Osteoblast (primary cell): Measurements from ENCODE around the gene RNU1-2. TPM values are rescaled to one million over a fixed set of nuclear protein-coding genes. Genes with fewer than 3 reads are reported as not detected.
"Not testable (repeated sequence)": the region's sequence is repeated elsewhere in the genome, so short reads cannot be mapped to it uniquely, and the experiment has no call there.

ENCODE experiments used
- DNase-seq: peaks from one replicate; pipeline ENCODE4 v3.0.0; 2011; ENCODE audit warnings: low spot score, mixed read lengths; ENCODE audit not compliant: insufficient read length; ENCODE audit errors: missing footprints
- H2AFZ ChIP-seq: 2 replicates; pipeline ENCODE4 v1.6.0; 2011; ENCODE audit warnings: mild to moderate bottlenecking, low read length
- H3K27ac ChIP-seq: 2 replicates; pipeline ENCODE4 v1.5.1; 2011; ENCODE audit warnings: mild to moderate bottlenecking, low read depth, low read length, moderate library complexity
- H3K27me3 ChIP-seq: 2 replicates; pipeline ENCODE4 v1.6.0; 2012; ENCODE audit warnings: mild to moderate bottlenecking, control low read depth, inconsistent platforms, low read length, moderate library complexity; ENCODE audit not compliant: insufficient read depth
- H3K36me3 ChIP-seq: 2 replicates; pipeline ENCODE4 v1.5.1; 2011; ENCODE audit warnings: mild to moderate bottlenecking, low read length, control low read depth, moderate library complexity; ENCODE audit not compliant: insufficient read depth
- H3K4me1 ChIP-seq: 2 replicates; pipeline ENCODE4 v1.5.1; 2011; ENCODE audit warnings: mild to moderate bottlenecking, low read length, control low read depth, moderate library complexity; ENCODE audit not compliant: insufficient read depth
- H3K4me2 ChIP-seq: 2 replicates; pipeline ENCODE4 v1.6.0; 2011; ENCODE audit warnings: mild to moderate bottlenecking, low read length; ENCODE audit not compliant: insufficient read depth
- H3K4me3 ChIP-seq: fragments of 200-600 bp; sonication (generic); 3 replicates; pipeline ENCODE4 v1.5.1; 2012; ENCODE audit warnings: mild to moderate bottlenecking, low read length, inconsistent platforms; ENCODE audit not compliant: insufficient read depth
- H3K79me2 ChIP-seq: 2 replicates; pipeline ENCODE4 v1.6.0; 2012; ENCODE audit warnings: mild to moderate bottlenecking, low read length, control low read depth, inconsistent platforms; ENCODE audit not compliant: insufficient read depth
- H3K9me3 ChIP-seq: 2 replicates; pipeline ENCODE4 v1.5.1; 2011; ENCODE audit warnings: low read depth, low read length, control low read depth
- H4K20me1 ChIP-seq: 2 replicates; pipeline ENCODE4 v1.6.0; 2012; ENCODE audit warnings: mild to moderate bottlenecking, low read length, control low read depth; ENCODE audit not compliant: insufficient read depth
- total RNA-seq: library from RNA; depleted of rRNA; stranded (reverse); fragments of >200 nt; gene quantifications from 2 replicates; pipeline ENCODE4 v1.2.3, GENCODE V29; 2012
- TF ChIP-seq, protein P1 (sequence below): IDR thresholded peaks from 2 replicates; pipeline ENCODE4 v1.5.1; 2011; ENCODE audit warnings: mild to moderate bottlenecking, low read depth, low read length, moderate library complexity; ENCODE audit errors: extremely low read depth

RNU1-2 gene
- total RNA-seq, 1 donor = not detected

DNA sequence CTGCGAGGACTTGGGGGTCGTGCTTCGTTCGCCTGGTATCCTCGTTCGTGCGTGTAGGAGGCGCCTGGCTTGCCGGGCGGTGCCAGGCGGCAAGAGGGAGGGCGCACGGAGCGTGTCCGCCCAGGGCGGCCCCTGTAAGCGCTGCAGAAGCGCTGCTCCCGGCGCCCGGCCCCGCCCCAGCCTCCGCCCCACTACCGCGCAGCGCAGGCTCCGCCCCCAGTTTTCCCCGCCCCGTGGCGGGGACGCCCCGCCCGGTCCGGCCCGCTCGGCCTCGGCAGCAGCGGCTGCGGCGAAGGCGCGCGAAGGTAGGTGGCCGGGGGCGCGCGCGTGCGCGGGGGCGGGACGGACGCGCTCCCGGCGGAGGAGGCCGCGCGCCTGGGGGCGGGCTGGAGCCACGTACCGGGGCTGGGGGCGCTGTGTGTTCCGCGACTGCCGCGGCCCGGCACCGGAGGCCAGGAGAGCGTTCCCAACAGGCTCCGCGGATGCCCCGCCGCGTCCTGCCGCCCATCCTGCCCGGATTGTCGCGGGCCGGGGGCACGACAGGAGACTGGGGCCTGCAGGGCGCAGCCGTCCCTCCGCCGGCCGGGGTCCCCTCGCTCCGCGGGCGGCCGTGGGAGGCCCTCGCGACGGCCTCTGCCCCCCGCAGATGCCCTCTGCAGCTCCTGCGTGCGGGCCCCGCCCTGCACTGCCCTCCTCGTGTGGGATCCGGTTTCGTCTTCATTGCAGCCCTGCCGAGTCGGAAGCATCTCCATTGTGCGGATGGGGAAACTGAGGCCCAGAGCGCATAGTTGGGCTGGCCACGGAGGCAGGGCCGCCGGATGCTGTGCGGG is 18.3 kb downstream of the RNU1-2 start:
- peak overlapping the region; percentile 92 for H3K4me2 ChIP-seq
- H3K9me3 ChIP-seq = no peaks in the 10 kb centered on the region
- H4K20me1 ChIP-seq = no peaks in the 10 kb centered on the region
- TF ChIP-seq, protein P1, sequence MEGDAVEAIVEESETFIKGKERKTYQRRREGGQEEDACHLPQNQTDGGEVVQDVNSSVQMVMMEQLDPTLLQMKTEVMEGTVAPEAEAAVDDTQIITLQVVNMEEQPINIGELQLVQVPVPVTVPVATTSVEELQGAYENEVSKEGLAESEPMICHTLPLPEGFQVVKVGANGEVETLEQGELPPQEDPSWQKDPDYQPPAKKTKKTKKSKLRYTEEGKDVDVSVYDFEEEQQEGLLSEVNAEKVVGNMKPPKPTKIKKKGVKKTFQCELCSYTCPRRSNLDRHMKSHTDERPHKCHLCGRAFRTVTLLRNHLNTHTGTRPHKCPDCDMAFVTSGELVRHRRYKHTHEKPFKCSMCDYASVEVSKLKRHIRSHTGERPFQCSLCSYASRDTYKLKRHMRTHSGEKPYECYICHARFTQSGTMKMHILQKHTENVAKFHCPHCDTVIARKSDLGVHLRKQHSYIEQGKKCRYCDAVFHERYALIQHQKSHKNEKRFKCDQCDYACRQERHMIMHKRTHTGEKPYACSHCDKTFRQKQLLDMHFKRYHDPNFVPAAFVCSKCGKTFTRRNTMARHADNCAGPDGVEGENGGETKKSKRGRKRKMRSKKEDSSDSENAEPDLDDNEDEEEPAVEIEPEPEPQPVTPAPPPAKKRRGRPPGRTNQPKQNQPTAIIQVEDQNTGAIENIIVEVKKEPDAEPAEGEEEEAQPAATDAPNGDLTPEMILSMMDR = no peak
- H3K4me1 ChIP-seq = peaks cover 4% of the 10 kb centered on the region
- H3K79me2 ChIP-seq = no peaks in the 10 kb centered on the region
- H3K27ac ChIP-seq = peak overlapping the region; percentile 28
- no peaks in the 10 kb centered on the region for H3K36me3 ChIP-seq
- peak; percentile 100 for DNase-seq
- peak overlapping the region; percentile 86 for H3K4me3 ChIP-seq
- H2AFZ ChIP-seq = peak overlapping the region; percentile 100
- no peaks in the 10 kb centered on the region for H3K27me3 ChIP-seq

DNA sequence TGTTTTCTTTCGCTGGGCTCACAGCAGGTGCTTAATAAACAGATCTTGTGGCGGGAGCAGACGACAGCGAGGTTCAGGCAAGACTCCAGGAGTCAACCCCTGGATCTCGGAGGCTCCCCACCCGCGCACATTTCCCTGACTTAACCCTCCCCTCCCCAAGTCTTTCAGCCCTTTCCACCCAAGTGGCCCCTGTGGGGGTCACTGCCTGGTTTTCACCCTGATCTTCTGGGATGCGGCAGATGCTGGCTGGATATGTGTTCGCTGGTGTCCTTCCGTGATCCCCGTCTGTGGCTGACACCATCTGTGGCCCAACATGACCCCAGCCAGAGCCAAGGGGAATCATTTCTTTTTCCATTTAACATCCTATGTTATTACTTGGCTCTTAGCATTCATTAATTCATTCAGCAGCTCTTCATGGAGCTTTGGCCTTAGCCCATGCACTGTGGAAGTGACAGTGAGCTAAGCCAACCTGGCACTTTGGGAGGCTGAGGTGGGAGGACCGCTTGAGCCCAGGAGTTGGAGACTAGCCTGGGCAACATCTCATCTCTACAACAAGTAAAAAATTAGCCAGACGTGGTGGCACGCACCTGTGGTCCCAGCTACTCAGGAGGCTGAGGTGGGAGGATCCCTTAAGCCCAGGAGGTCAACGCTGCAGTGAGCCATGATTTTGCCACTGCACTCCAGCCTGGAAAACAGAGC is 19.3 kb downstream of the RNU1-2 start:
- H3K4me2 ChIP-seq = peak overlapping the region; percentile 79
- H3K4me1 ChIP-seq, H3K27ac ChIP-seq, H3K79me2 ChIP-seq, H4K20me1 ChIP-seq, H2AFZ ChIP-seq, H3K36me3 ChIP-seq, H3K27me3 ChIP-seq, H3K9me3 ChIP-seq: not testable (repeated sequence)
- H3K4me3 ChIP-seq = peak overlapping the region; percentile 86
- peak; percentile 88 for DNase-seq

- DNase-seq = peak; percentile 71
- TF ChIP-seq, protein P1 = peak; percentile 13
- H3K79me2 ChIP-seq = no peaks in the 10 kb centered on the region
- H2AFZ ChIP-seq = no peak overlapping the region
- H3K9me3 ChIP-seq = no peaks in the 10 kb centered on the region
- no peak overlapping the region for H3K4me3 ChIP-seq
- H3K4me2 ChIP-seq = no peak overlapping the region
- no peaks in the 10 kb centered on the region for H3K27me3 ChIP-seq
- H3K27ac ChIP-seq = no peak overlapping the region
- no peaks in the 10 kb centered on the region for H4K20me1 ChIP-seq
- peaks cover 4% of the 10 kb centered on the region for H3K4me1 ChIP-seq
- no peaks in the 10 kb centered on the region for H3K36me3 ChIP-seq
These were observed 19.8 kb downstream of the RNU1-2 start for GRCh38 chr1:16915627-16915973.

GRCh38 chr1:16916036-16916880 is 20.5 kb downstream of the RNU1-2 start:
- DNase-seq = peak; percentile 15
- H3K27ac ChIP-seq, H3K4me1 ChIP-seq, H3K4me2 ChIP-seq, H3K79me2 ChIP-seq, H4K20me1 ChIP-seq, H3K4me3 ChIP-seq, H3K9me3 ChIP-seq, H2AFZ ChIP-seq, H3K27me3 ChIP-seq, H3K36me3 ChIP-seq: not testable (repeated sequence)
